HepG2 (cell line): ENCODE measurements around the gene FMNL1.

Source experiments
- CBFB ChIP-seq: sonication (generic); formaldehyde crosslinking; IDR thresholded peaks from 2 replicates; pipeline ENCODE4 v1.4.0; 2020; ENCODE audit warnings: missing genetic modification reagents
- GTF2F1 ChIP-seq: fragments of 150-350 bp; IDR thresholded peaks from 2 replicates; pipeline ENCODE4 v1.6.1; 2014; ENCODE audit warnings: low read length
- SP4 ChIP-seq: sonication (generic); formaldehyde crosslinking; IDR thresholded peaks from 2 replicates; pipeline ENCODE4 v1.8.1; 2023; ENCODE audit warnings: mild to moderate bottlenecking, missing genetic modification reagents
- SUZ12 ChIP-seq: fragments of 150-350 bp; IDR thresholded peaks from 2 replicates; pipeline ENCODE4 v1.6.1; 2014; ENCODE audit warnings: low read depth, low read length

DNA sequence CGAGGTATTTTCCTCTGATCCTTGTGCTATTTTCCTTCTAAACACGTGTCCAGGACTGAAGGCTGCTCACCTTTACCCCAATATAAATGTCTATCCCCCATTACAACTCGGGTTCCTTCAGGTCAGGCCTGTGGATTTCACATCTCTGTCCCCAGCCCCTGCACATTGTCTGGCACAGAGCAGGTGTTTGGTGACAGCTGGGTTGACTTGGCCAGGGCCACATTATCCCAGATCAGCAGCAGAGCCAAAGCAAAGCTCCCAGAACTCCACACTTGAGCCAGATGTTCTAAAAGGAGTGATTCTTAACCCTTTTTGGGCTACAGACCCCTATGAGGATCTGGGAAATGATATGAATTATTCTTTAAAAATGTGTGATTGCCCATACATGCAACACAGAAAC lies 58.2 kb downstream of the FMNL1 start:
- TF ChIP-seq GTF2F1 (no peak), SP4 (CRISPR knock-in tag) (no peak), SUZ12 (no peak), CBFB (CRISPR knock-in tag) (no peak)
